Esophagus mucosa (tissue), 1 donor: ENCODE results near the gene SLC15A3. TPM values are rescaled to one million over a fixed set of nuclear protein-coding genes. Genes with fewer than 3 reads are reported as not detected.
A peak's percentile ranks its signal among the peaks of the same experiment; 100 is the strongest.

Experiments used
- ATAC-seq: fragments of 200-7000 bp; cut with Tn5 transposase; one replicate; pipeline ENCODE4 v1.9.1; 2020
- total RNA-seq: library from RNA; stranded (reverse); gene quantifications from one replicate; pipeline ENCODE4 v1.2.4, GENCODE V29; 2023
- donor health status: DM: yes; HTN: yes; CAD: no.

SLC15A3 gene
- total RNA-seq, 1 donor from 2014 or later = 3.9 TPM

DNA sequence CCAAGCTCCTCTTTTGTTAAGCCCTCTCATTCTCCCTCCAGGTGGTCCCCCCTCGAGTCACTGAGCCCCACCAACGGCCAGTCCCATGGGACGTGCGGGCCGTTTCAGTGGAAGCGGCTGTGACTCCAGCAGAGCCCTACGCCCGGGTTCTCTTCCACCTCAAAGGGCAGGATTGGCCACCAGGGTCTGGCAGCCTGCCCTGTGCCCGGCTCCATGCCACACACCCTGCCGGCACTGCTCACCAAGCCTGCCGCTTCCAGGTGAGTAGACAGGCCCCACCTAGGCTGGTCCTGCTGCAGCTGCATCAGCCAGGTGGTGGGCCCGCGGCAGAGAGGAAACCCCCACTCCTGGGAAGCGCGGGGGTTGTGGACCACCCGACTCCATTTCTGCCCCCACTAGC lies 24.4 kb downstream of the SLC15A3 start:
- peak; percentile 30 for ATAC-seq

DNA sequence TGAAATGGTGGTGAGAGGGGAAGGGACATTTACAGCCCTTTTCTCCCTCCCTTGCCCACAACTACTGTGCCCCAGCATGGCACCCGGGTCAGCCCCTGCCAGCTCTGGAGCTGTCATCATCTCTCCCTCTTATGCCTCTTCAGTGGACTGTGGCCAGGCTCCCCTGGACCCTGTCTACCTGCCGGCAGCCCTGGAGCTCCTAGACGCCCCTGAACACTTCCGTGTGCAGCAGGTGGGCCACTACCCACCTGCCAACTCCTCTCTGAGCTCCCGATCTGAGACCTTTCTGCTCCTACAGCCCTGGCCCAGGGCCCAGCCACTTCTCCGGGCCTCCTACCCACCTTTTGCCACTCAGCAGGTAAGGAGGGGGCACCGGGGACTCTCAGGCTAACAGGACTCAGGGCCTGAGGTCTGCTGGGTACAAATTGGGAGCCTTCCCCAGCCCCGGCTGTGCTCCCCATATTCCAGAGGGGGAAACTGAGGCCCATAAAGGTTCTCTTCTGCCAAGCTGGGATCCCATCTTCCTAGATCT lies 24.8 kb downstream of the SLC15A3 start:
- ATAC-seq = no peak

DNA sequence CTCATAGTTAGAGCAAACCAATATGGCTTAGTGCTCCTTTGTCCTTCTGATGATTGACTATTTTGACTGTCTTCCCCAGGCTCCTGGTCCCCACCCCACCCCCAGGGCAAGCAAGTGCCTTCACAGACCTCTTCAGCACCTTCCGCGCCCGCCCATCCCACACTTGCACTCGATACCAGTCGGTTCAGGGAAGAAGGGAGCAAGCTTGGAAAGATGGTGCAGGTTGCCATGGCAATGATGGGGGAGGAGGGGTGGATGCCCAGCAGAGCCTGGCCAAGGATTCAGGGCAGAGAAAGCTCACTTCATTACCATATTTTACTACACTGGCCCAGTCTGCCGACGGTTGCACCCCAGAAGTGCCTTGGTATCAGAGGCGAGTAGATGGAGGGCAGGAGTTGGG lies 25.5 kb downstream of the SLC15A3 start:
- no peak for ATAC-seq

DNA sequence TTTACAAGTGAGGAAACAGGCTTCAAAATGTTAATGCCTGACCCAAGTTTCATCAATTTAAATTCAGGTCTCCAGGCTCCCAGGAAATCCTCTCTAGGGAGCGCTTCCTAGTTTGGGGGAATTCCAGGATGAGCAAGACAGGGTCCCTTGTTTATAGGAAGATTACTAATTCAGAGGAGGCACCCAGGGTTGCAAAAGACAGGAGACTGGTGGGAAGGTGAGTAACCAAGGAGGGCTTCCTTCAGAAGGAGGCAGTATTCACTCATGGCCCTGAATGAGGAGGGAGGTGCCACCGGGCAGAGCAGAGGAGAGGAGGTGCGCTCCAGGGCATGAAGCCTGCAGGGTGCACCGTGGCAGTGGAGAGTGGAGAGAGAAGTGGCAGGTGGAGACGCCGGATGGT lies 26.1 kb downstream of the SLC15A3 start:
- ATAC-seq = peak; percentile 10

DNA sequence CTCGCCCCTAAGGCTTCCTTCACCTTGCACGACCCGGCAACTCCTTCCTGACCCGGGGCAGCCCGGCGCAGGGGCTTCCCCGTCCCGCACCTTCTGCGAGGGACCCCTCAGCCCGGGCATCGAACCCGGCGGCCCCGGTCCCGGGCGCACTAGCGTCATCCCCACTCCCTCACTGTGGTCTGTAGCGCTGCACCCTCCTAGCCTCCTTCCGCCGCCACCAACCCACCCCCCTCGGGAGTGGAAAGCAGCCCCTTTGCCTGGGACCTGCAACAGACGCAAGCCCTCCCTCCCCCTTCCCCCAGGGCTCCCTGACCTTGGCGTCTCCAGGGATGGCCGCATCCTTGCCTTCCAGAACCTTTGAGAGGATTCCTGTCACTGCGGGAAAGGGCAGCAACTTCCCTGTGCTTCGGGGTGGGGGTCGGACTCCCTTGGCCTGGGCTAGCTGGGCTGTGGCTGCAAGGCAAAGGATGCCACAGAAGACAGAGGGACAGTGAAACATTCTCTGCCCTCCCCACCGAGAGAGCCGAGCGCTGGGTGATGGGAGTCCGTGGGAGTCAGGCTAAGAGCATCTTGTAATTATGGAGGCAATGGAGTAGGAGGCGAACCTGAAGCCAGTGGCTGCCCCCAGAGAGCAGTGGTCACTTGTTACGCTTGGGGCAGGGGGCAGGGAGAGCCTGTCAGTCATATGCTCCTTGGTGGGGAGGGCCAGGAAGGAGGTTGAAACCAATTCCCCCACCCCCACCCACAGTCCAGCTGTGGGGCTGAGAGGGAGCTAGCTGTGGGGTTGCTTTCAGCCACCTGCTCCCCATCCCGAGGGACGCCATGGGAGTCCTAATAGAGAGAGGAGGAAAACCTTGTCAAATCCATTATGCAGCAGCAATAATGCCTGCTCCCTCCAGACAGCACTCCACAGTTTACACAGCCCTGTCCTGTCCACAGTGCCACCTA lies 26.8 kb downstream of the SLC15A3 start:
- ATAC-seq = peak; percentile 4

DNA sequence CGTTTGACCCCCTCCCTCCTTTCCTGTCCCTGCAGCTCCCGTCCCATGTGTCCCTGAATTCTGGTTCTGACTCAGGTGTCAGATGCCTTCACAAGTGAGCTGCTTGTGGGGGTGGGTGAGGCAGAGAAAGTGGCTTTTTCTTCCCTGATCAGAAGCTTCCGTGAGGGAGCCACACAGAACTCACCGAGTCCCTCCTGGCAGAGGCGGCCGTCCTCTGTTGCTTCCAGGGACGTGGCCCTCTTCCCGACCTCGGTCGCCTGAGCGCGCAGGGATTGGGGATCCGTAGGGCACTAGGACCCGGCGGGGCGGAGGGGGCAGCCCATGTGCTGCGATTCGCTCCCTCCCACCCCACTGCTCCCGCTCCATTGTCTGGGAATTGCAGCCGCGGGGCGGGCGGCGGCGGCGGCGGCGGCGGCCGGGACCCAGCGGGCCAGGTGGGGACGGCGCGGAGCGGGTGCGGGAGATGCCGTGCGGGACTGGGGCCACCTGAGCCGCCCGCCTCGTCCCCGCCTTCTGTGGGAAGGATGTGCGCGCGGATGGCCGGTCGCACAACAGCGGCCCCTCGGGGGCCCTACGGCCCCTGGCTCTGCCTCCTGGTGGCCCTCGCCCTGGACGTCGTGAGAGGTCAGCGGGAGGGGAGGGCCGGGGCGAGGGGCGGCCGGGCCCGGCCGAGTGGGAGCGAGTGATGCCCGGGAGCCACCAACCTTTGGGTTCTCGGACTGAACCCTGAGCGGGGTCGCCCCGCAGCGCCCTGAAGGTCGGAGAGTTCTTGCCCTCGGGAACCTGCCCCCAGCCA lies 27.7 kb downstream of the SLC15A3 start, which contains the start of gene TMEM132A:
Gene TMEM132A (plus strand): TSS at position 351 of the 796 bp plus-strand sequence. CDS start 174 bp downstream, at position 525.
- ATAC-seq = peak; percentile 62

DNA sequence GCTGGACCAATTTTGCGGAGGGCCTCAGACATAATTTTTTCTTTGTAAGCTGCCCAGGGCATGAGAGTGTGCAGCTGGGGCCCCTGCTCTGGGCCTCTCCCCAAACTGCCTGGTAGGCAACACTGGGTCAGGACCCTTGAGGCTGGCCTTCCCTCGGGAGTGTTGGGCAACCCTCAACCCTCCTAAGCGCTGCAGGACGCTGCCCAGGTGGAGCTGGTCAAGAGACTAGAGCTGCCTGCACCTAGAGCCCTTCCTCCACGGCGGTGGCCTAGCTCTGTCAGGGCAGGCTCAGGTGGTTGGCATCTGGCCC lies 28.2 kb downstream of the SLC15A3 start:
- peak; percentile 1 for ATAC-seq

DNA sequence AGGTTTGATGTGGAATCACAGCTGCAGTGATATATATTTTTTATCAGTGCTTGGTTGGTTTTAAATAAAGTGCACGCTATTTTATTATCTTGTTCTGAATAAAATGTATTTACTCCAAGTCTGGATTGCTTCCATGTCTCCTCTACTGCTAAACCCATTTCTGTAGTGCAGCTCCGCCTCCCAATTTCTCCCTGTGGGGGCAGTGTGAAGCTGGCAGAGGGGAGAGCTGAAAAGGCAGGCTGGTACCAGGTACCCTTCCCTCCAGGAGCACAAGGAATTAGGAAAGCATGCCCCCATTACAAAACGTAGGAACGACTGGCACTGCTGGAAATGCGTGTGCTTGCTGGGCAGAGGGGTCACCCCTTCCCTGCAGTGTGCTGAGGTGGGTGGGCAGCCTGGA lies 28.6 kb downstream of the SLC15A3 start:
- no peak for ATAC-seq

DNA sequence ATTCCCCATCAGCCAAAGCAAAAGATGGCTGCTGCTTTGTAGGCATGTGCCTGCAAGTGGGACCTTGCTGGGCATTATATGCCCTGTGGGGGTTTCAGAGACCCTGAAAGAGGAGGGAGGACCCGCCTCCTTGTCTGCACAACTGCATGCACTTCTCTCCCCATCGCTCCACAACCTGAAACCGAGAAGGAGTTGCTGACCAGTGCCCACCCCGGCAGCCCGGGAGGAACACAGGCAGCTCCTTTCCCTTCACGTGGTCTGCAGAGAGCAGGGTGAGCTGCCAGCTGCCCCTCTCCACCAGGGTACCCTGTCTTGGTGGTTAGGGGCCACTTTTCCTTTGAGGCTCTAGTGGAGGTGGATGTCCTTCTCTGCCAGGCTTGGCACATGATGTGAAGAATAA lies 29.1 kb downstream of the SLC15A3 start:
- ATAC-seq = no peak

DNA sequence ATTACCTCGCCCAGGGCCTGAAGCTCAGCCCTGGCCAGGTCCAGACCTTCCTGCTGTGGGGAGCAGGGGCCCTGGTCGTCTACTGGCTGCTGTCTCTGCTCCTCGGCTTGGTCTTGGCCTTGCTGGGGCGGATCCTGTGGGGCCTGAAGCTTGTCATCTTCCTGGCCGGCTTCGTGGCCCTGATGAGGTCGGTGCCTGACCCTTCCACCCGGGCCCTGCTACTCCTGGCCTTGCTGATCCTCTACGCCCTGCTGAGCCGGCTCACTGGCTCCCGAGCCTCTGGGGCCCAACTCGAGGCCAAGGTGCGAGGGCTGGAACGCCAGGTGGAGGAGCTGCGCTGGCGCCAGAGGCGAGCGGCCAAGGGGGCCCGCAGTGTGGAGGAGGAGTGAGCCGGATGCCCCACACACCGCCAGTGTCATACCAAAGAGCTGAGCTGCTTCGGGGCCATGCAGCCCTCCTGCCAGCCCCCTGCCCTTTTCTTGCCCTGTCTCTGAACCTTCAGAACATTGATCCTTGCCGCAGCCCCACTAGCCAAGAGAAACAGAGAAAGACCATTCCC lies 30.1 kb downstream of the SLC15A3 start:
- ATAC-seq = no peak

DNA sequence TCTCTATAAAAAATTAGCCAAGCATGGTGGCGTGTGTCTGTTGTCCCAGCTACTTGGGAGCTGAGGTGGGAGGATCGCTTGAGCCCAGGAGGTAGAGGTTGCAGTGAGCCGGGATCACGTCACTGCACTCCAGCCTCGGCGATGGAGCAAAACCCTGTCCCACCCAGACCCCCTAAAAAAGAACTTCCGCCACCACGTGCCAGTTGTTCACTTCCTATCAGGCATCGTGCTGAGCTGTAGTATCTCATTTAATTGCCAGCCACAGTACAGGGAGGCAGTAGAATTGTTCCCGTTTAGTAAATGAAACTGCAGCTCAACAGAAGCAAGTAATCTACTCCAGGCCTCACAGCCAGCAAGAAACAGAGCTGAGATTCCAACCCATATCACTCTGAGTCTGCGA lies 30.7 kb downstream of the SLC15A3 start:
- ATAC-seq = no peak

DNA sequence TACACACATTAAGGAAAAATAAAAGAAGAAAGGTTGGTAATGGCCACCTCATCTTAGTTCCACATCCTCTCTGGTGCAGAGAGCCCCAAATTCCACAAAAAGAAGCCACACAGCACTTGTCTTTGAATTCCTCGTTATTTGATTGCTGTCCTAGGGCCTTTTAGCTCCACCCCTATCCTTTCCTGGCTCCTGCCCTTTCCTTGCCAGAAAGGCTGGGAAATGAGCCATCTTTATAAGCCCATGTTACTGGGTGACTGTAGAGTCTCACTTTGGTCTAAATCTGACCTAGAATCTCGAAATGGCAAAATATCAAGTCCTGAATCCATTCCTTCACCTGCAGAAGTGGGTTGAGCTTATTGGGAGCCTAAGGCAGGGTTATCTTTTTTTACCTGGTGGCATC lies 32.0 kb downstream of the SLC15A3 start:
- ATAC-seq = no peak

DNA sequence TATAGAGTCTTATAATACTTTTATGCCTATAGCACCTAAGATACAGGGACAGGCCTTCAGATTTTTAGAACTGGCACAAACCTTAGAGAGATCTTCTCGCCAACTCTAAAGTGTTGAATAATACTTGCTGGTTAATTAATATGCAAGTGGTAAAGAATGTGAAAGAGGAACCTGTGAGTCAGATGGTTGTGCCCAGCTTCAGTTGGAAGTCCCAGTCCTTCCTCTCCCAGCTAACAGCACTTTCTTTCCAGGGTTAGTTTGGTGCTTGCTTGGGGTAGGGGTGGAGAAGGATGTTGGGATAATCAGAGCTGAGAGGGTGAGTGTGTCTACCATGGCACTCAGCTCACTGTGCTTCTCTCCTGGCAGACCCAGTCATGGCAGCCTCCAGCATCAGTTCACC lies 32.7 kb downstream of the SLC15A3 start:
- no peak for ATAC-seq

DNA sequence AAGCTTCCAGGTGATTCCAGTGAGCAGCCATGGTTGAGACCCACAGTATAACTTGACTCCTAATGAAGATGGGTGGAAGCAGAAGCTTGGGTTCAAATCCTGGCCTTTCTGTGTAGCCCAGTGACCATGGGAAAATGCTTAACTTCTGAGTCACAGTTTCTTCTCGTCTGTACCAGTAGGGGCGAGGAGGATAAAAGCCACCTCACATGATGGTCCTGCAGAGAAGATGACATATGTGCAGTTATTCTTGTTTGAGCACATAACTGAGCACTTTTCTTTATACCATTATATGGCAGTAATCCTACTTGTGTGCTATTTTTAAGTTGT lies 33.1 kb downstream of the SLC15A3 start:
- ATAC-seq = peak; percentile 42

DNA sequence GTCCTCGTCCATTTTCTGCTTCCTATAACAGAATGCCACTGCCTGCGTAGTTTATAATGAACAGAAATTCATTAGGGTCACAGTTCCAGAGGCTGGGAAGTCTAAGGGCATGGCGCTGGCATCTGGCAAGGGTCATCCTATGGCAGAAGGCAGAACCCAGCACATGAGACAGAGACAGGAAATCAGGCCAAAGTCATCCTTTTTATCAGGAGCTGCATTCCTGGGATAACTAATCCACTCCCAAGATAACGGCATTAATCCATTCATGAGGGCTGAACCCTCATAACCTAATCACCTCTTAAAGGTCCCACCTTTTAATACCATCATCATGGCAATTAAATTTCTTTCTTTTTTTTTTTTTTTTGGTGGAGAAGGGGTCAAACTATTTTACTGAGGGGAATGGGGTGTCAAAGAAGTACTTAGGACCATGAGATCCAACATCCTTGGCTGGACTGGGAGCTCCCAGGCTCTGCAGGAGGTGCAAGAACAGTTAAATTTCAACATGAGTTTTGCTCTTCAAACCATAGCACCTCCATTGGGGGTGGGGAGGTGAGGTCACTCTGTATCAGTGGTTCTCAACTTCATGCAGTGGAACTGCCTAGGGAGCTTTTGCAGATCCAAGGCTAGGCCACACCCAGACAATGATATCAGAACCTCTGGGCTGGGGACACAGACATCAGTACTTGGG lies 33.6 kb downstream of the SLC15A3 start:
- ATAC-seq = no peak

DNA sequence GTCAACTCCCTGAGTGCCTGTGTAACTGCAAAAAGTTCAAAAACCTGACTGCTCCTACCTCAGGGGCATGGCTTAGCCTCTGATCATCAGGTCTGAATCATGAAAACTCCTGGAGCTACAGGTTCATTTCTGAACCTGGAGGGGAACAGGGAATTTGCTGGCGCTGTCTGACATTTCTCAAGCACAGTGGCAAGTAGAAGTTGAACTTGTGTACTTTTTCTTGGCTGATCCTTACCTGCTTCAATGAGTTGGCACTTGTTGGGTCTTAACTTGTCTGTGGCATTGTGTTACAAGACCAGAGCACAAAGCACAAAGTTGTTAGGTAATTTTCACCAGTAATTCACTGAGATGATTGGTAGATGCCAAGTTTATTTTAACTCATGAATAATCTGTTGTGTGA lies 34.7 kb downstream of the SLC15A3 start:
- ATAC-seq = peak; percentile 59

DNA sequence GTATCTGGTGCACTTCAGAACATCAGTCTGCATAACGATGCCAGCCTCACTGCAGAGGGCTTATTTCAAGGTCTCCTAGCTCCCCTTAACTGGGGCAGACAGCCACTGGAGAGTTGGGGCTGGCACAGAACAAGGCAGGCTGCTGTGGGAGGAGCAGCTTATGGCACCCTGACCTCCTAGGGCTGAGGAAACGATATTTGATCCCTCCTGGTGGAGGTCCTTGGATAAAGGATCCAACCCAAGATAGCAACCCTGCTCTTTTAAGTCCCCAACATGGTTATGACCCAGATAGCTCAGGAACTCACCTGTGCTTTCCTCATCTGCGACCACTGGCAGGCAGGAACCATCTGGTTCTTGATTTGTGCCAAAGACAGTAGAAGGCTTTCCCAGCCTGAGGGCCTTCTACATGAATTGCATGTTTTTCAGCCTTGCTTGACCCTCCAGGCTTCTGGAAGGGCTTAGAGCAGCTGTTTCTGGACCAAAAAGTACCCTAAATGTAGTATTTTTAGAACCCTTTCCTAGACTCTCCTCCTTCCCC lies 35.2 kb downstream of the SLC15A3 start:
- ATAC-seq = no peak

DNA sequence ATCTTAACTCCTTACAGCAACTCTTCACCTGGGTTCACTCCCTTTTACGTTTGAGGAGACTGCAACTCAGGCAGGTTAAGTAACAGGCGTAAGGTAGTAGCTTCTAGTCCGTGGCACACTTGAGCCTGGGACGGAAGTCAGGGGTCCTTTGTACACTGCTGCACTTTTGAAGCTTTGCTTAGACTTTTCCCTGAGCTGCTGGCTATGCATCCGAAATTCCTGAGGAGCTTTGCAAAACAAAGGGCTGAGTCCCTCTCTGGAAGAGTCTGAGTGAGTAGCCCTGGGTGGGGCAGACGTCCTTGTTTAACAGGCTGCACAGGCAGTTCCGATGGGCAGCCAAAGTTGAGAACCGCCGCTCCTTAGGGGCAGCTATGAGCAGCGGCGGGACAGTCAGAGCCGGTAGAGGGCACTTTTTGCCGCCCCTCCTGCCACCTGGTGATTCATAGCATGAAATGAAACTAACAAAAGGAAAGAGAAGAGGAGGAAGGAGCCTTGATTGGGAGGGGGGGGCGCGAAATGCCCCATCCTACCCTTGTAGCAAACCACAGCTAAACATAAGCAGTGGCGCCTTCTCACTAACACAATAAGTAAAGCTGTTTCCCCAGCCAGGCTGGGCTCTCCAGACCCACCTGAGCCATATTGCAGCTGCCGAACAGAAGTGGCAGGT lies 36.6 kb downstream of the SLC15A3 start:
- peak; percentile 77 for ATAC-seq

DNA sequence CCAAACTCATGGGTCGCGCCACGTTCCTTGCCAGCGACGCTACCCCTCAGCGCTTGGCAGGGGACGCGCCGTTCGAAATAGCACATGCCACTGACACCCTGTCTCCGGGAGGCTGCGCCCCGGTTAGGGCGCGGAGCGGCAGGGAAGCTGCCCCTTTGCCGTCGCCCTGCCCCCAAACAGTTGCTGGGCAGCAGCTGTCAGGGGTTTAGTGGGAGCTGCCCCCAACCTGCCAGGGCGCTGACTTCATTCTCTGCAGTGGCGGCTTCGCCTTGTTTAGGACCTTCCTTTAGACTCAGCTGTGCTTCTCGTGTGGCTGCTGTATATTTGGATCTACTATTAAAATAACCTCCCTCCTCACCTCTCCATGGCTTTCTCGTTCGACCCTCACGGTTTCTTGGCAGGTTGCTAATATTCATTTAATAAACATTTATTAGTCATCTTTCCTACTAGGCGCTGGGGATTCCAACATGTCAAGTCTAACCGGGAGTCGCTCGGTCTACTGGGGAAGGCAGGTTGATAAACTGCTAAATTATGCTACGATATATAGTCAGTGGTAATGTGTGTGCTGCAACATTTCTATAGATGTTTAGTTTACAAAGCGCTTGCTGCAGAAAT lies 37.2 kb downstream of the SLC15A3 start:
- ATAC-seq = peak; percentile 11

DNA sequence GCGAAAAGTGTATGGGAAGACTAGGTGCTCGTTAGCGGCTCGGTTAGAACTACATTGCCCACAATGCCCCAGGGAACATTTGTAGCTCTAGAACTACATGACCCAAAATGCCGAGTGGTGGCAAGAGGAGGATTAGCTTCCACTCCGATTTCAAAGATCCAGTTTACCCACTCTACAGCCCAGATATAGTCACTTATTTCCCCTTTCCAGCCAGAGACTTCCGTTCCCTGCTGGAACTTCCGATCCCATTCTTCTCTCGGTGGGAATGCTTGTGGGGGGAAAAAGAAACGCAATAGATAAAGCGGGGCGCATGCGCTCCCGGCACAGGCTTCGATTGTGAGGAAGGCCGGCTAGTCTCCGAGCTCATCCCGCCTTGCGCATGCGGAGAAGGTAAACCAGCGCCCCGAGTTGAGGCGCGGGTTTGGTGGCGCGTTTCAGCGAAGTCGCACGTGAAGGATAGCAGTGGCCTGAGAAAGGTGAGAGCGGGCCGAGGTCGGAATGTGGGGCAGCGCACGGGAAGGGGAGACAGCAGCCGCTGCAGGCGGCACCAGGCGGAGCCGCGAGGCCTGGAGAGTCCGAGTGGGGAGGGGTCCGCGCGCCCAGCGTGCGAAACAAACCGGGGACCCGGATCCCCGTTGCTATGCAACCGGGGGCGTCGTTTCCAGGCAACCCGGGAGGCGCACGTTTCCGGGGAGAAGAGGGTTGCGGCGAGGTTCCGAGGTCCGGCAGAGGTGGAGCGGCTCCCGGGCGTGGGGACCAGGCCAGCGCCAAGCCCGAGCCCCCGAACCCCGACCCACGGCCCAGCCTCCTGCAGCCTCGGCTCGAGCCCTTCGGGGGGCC lies 38.0 kb downstream of the SLC15A3 start, which contains the start of gene TMEM109:
Gene TMEM109 (plus strand): TSS at position 366 of the 840 bp plus-strand sequence. CDS start 5,536 bp downstream, outside the sequence.
- ATAC-seq = peak; percentile 48
